Measurements from ENCODE around the gene SHOC2. TPM values are rescaled to one million over a fixed set of nuclear protein-coding genes. Genes with fewer than 3 reads are reported as not detected.

Gene SHOC2
- polyA plus RNA-seq, 1 donor from 2014 or later: 46.0 TPM

- no peak for TF ChIP-seq SMC3 (conservative IDR thresholded peaks at IDR 0.05; ENCODE audit: poor library complexity)
- no peak for TF ChIP-seq EP300 (conservative IDR thresholded peaks at IDR 0.05; ENCODE audit: poor library complexity, severe bottlenecking)
- TF ChIP-seq, protein P1, sequence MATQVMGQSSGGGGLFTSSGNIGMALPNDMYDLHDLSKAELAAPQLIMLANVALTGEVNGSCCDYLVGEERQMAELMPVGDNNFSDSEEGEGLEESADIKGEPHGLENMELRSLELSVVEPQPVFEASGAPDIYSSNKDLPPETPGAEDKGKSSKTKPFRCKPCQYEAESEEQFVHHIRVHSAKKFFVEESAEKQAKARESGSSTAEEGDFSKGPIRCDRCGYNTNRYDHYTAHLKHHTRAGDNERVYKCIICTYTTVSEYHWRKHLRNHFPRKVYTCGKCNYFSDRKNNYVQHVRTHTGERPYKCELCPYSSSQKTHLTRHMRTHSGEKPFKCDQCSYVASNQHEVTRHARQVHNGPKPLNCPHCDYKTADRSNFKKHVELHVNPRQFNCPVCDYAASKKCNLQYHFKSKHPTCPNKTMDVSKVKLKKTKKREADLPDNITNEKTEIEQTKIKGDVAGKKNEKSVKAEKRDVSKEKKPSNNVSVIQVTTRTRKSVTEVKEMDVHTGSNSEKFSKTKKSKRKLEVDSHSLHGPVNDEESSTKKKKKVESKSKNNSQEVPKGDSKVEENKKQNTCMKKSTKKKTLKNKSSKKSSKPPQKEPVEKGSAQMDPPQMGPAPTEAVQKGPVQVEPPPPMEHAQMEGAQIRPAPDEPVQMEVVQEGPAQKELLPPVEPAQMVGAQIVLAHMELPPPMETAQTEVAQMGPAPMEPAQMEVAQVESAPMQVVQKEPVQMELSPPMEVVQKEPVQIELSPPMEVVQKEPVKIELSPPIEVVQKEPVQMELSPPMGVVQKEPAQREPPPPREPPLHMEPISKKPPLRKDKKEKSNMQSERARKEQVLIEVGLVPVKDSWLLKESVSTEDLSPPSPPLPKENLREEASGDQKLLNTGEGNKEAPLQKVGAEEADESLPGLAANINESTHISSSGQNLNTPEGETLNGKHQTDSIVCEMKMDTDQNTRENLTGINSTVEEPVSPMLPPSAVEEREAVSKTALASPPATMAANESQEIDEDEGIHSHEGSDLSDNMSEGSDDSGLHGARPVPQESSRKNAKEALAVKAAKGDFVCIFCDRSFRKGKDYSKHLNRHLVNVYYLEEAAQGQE (IDR thresholded peaks at IDR 0.05; ENCODE audit: borderline replicate concordance): no peak
- TF ChIP-seq RAD21 (conservative IDR thresholded peaks at IDR 0.05): no peak
- no peak for TF ChIP-seq POLR2AphosphoS5 (IDR thresholded peaks at IDR 0.05)
- no peak for TF ChIP-seq MXI1 (conservative IDR thresholded peaks at IDR 0.05; ENCODE audit: poor library complexity, severe bottlenecking)
- TF ChIP-seq, protein P2, sequence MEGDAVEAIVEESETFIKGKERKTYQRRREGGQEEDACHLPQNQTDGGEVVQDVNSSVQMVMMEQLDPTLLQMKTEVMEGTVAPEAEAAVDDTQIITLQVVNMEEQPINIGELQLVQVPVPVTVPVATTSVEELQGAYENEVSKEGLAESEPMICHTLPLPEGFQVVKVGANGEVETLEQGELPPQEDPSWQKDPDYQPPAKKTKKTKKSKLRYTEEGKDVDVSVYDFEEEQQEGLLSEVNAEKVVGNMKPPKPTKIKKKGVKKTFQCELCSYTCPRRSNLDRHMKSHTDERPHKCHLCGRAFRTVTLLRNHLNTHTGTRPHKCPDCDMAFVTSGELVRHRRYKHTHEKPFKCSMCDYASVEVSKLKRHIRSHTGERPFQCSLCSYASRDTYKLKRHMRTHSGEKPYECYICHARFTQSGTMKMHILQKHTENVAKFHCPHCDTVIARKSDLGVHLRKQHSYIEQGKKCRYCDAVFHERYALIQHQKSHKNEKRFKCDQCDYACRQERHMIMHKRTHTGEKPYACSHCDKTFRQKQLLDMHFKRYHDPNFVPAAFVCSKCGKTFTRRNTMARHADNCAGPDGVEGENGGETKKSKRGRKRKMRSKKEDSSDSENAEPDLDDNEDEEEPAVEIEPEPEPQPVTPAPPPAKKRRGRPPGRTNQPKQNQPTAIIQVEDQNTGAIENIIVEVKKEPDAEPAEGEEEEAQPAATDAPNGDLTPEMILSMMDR (IDR thresholded peaks at IDR 0.05; ENCODE audit: poor library complexity, severe bottlenecking): no peak
- TF ChIP-seq TAF1 (IDR thresholded peaks at IDR 0.05; ENCODE audit: low read depth): no peak
- no peak for TF ChIP-seq EZH2 (IDR thresholded peaks at IDR 0.05; ENCODE audit: borderline replicate concordance, insufficient read depth, low read length, poor library complexity, severe bottlenecking)
- H3F3A ChIP-seq (ENCODE audit: insufficient read depth, low read length, poor library complexity, severe bottlenecking): no peaks in the 10 kb centered on the region
- peaks cover 55% of the 10 kb centered on the region for H3K79me2 ChIP-seq (replicated peaks; ENCODE audit: insufficient read depth, low read length)
- H3K36me3 ChIP-seq (ENCODE audit: insufficient read depth, low read length): no peaks in the 10 kb centered on the region
- no peak overlapping the region for H3K9ac ChIP-seq (ENCODE audit: low read length)
- no peak overlapping the region for H3K4me2 ChIP-seq (ENCODE audit: low read length)
- no peaks in the 10 kb centered on the region for H4K20me1 ChIP-seq (ENCODE audit: insufficient read depth)
- no peaks in the 10 kb centered on the region for H3K9me2 ChIP-seq (ENCODE audit: insufficient read depth, low read length)
- no peaks in the 10 kb centered on the region for H3K9me3 ChIP-seq (ENCODE audit: low read length)
- H3K27ac ChIP-seq (ENCODE audit: low read length): no peak overlapping the region
- no peaks in the 10 kb centered on the region for H3K27me3 ChIP-seq (ENCODE audit: insufficient read depth, low read depth, low read length)
- H2AFZ ChIP-seq (ENCODE audit: low read depth, low read length): no peak overlapping the region
- H3K4me3 ChIP-seq (ENCODE audit: low read length): no peak overlapping the region
These were observed 38.2 kb downstream of the SHOC2 start for GRCh38 chr10:110957606-110958005.

GRCh38 chr10:110959379-110960332, 40.3 kb downstream of the SHOC2 start:
- H3K36me3 ChIP-seq (ENCODE audit: insufficient read depth, low read length): no peaks in the 10 kb centered on the region
- no peak overlapping the region for H3K27ac ChIP-seq (ENCODE audit: low read length)
- H3K9ac ChIP-seq (ENCODE audit: low read length): no peak overlapping the region
- TF ChIP-seq, protein P1 (IDR thresholded peaks at IDR 0.05; ENCODE audit: borderline replicate concordance): no peak
- TF ChIP-seq EP300 (conservative IDR thresholded peaks at IDR 0.05; ENCODE audit: poor library complexity, severe bottlenecking) (no peak), TAF1 (IDR thresholded peaks at IDR 0.05; ENCODE audit: low read depth) (no peak)
- TF ChIP-seq, protein P2 (IDR thresholded peaks at IDR 0.05; ENCODE audit: poor library complexity, severe bottlenecking): no peak
- no peaks in the 10 kb centered on the region for H4K20me1 ChIP-seq (ENCODE audit: insufficient read depth)
- H3K9me2 ChIP-seq (ENCODE audit: insufficient read depth, low read length): no peaks in the 10 kb centered on the region
- H3K9me3 ChIP-seq (ENCODE audit: low read length): no peaks in the 10 kb centered on the region
- H3F3A ChIP-seq (ENCODE audit: insufficient read depth, low read length, poor library complexity, severe bottlenecking): no peaks in the 10 kb centered on the region
- no peak overlapping the region for H3K4me2 ChIP-seq (ENCODE audit: low read length)
- H3K79me2 ChIP-seq (replicated peaks; ENCODE audit: insufficient read depth, low read length): peaks cover 54% of the 10 kb centered on the region
- no peak overlapping the region for H2AFZ ChIP-seq (ENCODE audit: low read depth, low read length)
- no peaks in the 10 kb centered on the region for H3K27me3 ChIP-seq (ENCODE audit: insufficient read depth, low read depth, low read length)
- no peak overlapping the region for H3K4me3 ChIP-seq (ENCODE audit: low read length)
